CD4-positive, alpha-beta T cell treated with Interleukin-17A for 4 hours (primary cell): Measurements from ENCODE around the gene MUC2.

Experiments used
- DNase-seq: peaks from one replicate; pipeline ENCODE4 v3.0.0-alpha.2; 2020; ENCODE audit warnings: mixed read lengths

The MUC2 gene

DNA sequence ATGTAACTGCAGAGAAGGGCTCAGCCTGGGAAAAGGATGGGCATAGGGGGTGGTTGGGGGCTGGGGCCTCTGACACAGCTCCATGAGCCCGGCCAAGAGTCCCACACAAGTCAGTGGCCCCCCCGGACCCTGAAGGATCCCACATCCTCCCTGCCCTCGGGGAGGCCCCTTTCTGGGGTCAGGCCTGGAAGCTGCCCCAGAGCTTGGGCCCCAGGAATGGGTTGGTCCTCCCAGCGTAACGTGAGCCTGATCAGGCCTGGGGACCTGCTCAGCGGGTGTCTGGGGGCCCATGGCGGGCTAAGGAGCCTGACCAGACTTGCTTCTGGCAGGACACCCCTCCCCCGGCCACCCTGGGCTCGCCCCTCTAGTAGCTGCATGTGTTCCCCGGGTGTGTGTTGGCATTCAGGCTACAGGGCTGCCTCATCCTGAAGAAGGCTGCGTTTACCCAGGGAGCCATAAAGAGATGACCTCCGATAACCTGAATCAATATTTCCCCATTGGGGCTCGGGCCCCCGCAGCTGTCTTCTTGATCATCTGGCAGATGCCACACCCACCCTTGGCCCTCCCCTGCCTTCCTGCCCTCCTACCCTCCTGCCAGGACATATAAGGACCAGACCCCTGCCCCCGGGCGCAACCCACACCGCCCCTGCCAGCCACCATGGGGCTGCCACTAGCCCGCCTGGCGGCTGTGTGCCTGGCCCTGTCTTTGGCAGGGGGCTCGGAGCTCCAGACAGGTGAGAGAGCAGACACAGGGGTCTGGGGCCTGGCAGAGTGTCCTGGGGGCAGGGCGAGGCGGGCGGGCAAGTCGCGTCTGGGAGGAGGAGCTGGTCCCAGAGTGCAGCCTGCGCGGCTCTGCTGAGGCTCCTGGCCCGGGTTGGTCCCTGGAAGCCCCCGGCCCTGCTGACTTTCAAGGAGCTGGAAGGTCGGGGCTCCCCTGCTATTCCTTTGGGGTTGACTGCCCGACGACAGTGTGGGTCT lies at the start of gene MUC2:
TSS of gene MUC2 (plus strand) at position 631 of the 978 bp plus-strand sequence.
- DNase-seq = no peak

- no peak for DNase-seq
Observed at GRCh38 chr11:1025410-1026162, 49.1 kb upstream of the MUC2 start.

- DNase-seq = no peak
Observed at GRCh38 chr11:1026163-1026450, 48.6 kb upstream of the MUC2 start.

DNA sequence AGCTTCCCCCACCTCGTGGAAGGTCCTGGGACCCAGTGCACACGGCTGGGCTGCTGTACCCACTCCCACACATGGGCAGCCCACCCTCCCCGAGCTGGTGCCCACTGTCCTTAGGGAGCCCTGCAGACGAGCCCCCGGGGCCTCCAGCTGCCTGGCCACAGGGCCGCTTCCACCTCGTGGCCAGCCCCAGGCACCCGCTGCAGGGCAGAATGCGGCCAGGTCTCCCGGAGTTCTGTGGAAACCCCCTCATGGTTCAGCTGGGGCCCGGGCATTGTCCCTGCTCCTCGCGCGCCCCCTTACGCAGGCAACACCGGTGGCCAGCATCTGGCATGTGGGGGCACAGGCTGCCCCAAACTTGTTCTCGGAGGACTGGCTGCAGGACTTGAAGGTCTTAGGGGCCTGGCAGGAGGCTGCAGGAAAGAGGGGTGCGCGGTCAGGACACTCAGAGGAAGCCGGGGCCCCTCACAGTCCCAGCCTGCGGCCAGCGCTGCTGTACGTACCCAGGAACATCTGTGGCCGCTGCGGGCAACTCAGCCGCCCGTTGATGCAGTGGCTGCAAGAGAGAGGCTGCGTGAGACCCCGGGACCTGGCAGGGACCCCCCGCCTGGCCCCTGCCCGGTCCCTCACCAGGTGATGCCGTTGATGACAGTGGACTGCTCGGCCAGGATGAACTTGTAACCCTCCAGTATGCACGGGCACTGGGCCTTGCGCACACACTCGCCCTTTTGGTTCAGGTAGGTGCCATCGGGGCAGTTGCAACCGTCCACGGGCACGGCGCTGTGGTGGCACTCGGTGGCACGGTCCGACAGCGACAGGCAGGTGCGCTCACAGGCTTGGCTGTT lies 47.8 kb upstream of the MUC2 start:
- no peak for DNase-seq

DNA sequence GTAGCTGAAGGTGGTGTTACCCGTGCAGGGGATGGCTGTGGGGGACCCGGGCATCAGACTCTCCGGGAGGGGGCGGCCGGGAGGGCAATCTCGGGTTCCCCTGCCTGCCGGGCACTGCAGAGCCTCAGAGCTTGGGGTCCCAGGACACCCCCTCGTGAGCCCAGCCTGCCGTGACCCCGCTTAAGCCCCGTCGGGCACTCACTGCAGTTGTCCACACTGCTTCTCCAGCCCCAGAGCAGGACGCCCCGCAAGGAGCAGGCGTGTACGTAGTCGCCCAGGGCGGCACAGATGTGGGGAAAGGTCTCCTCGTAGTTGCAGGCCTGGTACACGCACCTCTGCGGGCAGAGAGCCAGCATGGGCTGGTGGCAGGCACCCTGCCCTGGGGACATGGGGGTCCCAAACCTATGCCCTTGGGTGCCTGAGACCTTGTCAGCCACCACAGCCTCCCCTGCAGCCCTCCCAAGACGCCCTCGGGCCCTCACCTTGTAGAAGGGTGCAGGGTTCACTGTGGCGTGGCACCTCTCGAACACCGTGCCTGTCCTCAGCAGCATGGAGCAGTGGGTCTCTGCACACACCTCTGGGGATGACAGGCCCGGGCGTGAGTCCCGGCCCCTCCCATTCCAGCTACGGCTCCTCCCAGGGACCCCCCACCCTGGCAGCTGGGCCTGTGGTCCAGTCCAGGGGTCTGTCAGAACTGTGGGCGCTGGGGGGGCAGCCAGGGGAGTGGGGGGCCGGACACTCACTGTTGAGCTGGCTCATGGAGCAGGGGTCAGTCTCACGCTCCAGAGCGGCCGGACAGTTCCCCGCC lies 47.0 kb upstream of the MUC2 start:
- no peak for DNase-seq

- DNase-seq = no peak
Observed at GRCh38 chr11:1028291-1028540, 46.5 kb upstream of the MUC2 start.

- no peak for DNase-seq
Observed at GRCh38 chr11:1028616-1029015, 46.1 kb upstream of the MUC2 start.

DNA sequence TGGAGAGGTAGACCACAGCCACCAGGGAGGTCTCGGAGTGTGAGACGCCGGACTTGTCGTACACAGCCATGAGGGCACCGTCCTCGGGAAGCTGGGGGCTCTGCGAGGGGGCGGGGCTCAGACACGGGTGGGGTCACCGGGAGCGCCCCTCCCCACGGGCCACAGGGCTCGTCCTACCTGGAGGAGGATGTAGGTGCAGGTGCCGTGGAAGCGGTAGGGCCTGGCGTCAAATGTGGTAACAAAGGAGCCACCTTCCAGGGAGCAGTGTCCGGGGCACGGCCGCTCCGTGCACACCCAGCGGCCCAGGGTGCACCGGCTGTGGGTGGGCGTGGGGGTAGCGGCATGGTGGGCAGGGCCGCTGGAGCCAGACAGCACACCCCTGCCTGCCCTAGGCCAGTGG lies 45.6 kb upstream of the MUC2 start:
- no peak for DNase-seq

DNA sequence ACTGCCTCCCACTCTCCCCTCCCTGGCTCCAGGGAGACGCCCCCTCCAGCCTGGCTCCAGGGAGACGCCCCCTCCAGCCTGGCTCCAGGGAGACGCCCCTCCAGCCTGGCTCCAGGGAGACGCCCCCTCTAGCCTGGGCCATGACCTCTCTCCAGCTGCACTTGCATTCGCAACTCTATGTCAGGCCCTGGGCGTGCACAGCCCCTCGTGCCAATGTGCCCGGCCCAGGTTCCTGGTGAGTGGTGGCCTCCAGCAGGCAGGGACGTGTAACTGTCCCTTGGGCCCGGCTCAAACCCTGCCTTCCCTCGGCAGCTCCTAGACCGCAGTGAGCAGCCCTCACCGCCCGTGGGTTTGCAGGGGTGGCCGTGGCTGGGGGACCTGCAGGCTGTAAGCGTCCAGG lies 45.0 kb upstream of the MUC2 start:
- no peak for DNase-seq

DNA sequence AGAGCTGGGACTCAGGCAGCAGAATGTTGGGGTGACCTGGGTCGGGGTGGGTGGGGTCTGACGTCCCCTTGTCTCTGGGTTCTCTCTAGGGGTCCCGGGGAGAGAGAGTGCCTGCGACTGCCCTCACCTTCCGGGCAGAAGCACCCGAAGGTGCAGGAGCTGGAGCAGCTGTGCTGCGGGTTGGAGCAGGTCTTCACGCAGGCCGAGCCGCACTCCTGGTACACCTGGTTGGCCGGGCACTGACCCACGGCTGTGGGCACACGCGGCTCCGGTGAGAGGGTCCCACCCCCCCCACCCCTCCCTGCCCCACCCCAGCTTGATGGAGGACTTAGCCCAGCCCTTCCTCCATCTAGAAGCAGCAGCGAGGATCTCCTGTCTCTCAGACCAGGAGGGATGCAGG lies 44.6 kb upstream of the MUC2 start:
- DNase-seq = no peak

- no peak for DNase-seq
Observed at GRCh38 chr11:1030556-1030955, 44.1 kb upstream of the MUC2 start.

GRCh38 chr11:1031121-1031899 lies 43.4 kb upstream of the MUC2 start:
- DNase-seq = no peak

- DNase-seq = no peak
Observed at GRCh38 chr11:1032310-1032891, 42.3 kb upstream of the MUC2 start.

- DNase-seq = no peak
Observed at GRCh38 chr11:1033016-1033798, 41.5 kb upstream of the MUC2 start.

GRCh38 chr11:1034001-1034400 lies 40.7 kb upstream of the MUC2 start:
- DNase-seq = no peak

DNA sequence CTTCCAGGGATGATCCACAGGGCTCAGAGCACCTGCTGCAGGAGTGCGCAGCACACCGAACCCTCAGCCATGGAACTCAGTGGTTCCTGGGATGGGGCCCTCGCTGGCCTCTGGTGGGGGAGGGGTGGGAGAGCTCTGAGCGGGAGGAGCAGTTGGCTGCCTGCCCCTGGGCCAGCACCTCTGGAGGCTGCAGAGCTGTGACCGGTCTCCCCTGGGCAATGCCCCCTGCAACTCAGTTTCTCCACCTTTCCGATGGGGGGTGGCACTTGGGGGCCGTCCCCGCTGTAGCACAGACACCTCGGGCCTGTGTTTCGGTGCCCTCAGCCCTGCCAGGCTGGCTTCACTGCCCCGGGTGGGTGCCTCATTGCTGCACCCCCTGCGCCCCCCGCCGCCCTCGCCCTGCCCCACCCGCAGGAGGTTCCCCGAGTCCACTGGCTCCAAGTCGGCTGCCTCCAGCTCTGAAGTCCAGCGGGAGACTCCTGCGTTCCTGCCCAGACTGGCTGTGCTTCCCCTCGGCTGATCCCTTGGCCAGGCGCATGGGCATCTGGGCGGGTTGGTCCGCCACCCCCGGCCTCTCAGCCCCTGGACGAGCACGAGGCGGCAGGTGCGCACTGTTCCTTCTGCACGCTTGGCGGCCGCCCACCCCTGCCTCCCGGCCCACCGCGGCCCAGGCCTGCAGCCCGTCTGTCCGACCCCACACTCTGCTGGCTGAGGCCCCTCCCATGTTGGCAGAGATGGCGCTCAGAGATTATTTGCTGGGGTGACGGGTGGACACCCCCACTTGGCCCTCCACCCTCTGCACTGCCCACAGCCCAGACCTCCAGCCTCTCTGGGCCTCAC lies 40.0 kb upstream of the MUC2 start:
- no peak for DNase-seq

GRCh38 chr11:1035577-1036283 lies 38.9 kb upstream of the MUC2 start:
- no peak for DNase-seq

GRCh38 chr11:1036303-1036923 lies 38.3 kb upstream of the MUC2 start, which contains the start of gene MUC6:
TSS of gene MUC6 (minus strand) at chr11:1036718. CDS start at chr11:1036655, 63 bp downstream.
- no peak for DNase-seq
